ENCODE measurements around the gene CDC73.

CDC73 gene

DNA sequence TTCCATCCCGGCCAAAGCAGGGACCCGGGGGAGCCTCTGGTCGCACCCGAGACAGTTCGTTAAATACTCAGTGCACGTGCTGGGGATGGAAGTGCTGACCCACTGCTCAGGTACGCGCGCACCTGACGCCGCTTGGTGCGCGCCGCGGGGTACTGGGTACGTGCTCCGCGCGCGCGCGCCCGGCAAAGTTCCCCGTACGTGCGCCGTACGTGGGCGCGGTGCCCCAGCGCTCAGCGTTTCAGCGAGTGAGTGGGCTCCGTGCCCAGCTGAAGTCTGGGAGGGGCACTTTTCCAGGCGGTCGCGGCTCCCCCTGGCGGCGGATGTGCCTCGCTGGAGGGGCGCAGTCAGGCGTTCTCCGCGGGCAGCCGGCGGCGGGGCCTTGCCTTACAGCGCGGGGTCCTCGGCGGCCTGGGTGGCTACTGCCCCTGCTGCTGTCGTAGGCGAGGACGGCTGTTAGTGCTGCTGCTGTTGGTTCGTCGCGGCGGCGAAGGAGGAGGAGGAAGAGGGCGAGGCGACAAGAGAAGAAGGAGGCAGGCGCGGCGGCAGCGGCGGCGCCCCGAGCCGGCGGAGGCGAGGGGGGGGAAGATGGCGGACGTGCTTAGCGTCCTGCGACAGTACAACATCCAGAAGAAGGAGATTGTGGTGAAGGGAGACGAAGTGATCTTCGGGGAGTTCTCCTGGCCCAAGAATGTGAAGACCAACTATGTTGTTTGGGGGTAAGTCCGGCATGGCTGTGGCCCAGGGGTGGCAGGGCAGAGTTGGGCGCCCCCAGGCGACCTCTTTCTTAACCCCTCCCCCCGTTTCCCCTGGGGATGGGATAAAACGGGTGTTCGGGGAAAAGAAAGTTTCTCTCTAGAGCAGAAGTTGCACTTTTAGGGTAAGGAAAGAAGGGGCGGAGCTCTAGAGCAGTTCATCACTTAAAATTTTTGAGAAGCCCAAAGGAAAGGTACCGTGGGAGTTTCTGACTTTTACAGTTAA lies at the start of gene CDC73:
CDC73 (plus strand) TSS at position 416 of the 978 bp plus-strand sequence; CDS start at position 586, 170 bp downstream.
- DNase-seq (ENCODE audit: low spot score), result peak; percentile 95

DNA sequence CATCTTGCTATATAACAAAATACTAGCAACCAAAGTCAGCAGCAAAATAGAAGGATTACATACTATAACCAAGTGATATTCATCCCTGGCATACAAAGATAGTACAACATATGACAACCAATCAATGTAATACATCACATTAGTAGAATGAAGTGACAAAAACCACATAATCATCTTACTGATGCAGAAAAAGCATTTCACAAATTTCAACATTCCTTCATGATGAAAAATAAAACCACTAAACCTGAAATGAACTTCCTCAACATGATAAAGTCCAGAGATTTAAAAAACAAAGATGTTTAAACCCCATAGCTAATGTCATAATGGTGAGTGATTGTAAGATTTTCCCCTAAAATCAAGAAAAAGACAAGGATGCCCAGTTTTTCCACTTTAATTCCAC lies 43.8 kb upstream of the CDC73 start:
- DNase-seq (ENCODE audit: low spot score), result no peak

DNA sequence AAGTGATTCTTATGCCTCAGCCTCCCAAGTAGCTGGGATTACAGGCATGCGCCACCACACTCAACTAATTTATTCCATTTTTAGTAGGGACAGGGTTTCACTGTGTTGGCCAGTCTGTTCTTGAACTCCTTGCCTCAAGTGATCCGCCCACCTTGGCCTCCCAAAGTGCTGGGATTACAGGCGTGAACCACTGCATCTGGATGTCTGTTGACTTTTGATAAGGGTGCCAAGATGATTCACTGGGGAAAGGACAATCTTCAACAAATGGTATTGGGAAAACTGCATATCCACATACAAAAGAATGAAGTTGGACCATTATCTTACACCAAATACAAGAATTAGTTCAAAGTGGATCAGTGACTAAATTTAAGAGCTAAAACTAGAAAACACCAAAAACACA lies 42.6 kb upstream of the CDC73 start:
- DNase-seq (ENCODE audit: low spot score), result no peak

DNA sequence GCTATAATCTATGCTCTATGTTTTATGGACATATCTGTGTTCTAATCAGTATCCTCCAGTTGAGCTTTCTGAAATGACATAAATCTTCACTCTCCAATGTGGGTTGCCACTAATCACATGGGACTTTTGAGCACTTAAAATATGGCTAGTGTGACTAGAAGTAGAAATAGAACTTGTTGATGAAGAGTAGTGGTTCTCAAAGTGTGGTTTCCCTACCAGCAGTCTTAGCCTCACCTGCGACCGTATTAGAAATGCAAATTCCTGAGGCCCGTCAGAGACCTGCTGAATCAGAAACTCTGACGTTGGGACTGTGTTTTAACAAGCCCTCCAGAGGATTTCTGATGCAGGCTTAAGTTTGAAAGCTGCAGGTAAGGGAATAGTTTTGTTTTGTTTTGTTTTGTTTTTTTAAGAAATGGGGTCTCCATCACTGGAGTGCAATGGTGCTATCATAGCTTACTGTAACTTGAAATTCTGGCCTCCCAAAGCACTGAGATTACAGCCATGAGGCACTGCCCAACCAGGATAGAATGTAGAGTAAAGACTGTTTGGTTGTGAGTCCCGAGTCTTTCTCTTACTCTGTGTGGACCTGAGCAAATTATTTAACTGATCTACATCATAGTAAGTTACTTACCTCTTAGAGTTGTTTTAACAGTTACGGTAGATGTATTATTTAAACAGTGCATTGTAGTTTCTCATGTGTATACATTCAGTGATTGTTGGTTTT lies 38.3 kb upstream of the CDC73 start:
- no peak for DNase-seq (ENCODE audit: low spot score)

DNA sequence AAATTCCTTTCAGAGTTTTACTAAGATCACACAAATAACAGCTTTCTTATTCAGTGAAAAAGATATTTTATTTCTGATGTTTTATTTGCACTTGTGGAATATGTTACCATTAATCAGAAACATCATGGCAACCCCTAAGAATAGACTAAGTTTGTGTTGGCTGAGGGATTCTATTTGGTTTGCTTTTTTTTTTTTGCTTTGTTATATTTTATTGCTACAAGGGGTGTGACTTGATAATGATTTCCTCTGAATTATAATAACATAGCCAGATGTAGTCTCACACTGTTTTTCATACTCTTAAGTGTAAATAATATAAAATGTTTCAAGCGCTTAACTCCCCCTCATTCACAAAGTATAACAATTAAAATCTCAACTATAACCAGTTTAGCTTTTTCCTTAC lies 36.6 kb upstream of the CDC73 start:
- no peak for DNase-seq (ENCODE audit: low spot score)

DNA sequence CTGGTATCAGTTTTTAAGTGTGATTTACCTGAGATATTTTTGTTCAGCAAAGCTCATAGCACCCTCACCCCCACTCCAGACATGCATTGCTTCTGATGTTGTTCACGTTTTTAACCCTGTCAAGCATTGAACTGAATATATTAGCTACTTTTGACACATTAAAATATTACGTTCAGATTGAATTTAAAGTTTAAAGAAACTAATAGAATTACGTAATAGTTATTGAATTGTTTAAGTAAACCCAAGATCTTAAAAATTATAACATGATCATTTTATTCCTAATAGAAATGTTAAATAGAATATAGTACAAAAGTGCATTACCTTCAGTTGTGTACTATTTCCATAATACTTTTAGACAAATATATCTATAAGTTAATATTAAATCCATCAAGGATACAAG lies 35.5 kb upstream of the CDC73 start:
- DNase-seq (ENCODE audit: low spot score), result no peak

DNA sequence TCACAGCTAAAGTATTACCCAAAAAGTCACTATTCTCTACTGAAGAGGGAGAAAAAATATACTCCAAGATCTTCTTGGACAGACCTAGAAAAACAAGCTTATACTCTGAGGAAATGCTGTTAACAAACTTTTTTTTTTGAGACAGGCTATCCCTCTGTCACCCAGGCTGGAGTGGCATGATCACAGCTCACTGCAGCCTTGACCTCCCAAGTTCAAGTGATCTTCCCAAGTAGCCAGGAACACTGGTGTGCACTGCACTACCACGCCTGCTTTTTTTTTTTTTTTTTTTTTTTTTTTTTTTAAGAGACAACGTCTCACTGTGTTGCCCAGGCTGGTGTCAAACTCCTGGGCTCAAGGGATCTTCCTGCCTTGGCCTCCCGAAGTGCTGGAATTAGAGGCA lies 33.9 kb upstream of the CDC73 start:
- no peak for DNase-seq (ENCODE audit: low spot score)

DNA sequence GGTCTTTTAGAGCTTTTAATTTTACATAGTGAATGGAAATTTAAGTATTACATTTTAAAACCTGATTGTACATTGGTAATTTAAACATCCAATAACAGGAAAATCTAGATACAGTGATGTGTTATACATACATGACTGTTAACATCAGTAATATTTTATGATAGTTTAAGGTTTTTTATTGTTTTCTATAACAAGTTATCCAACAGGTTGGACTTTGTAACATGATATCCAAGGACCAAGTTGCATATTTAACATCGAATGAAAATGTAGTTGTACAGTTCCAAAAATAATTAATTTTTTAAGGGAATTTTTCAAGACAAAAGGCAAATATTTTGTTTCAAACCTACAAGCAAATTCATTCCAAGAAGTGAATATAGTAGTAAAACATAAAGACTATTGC lies 31.0 kb upstream of the CDC73 start:
- DNase-seq (ENCODE audit: low spot score), result no peak

DNA sequence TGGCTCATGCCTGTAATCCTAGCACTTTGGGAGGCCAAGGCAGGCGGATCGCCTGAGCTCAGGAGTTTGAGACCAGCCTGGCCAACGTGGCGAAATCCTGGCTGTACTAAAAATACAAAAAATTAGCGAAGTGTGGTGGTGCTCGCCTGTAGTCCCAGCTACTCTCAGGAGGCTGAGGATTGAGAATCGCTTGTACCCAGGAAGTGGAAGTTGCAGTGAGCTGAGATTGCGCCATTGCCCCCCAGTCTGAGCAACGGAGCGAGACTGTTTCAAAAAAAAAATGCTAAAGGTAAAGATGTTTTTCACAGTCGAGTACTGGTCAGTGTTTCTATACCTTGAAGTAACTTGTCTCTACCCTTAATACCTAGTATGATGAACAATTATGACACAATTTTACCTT lies 27.7 kb upstream of the CDC73 start:
- DNase-seq (ENCODE audit: low spot score), result no peak

DNA sequence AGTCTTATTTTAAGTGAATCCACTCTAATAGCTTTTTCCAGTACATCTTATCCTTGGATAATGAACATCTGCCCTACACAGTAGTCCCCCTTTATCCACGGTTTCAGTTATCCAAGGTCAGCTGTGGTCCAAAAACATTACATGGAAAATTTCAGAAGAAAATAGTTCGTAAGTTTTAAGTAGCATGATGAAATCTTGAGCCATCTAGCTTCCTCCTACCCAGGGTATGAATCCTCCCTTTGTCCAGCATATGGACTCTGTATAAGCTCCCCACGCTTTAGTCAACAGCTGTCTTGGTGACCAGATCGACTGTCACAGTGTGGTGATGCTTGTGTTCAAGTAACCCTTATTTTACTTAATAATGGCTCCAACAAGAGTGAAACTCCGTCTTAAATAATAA lies 19.2 kb upstream of the CDC73 start:
- DNase-seq (ENCODE audit: low spot score), result no peak

DNA sequence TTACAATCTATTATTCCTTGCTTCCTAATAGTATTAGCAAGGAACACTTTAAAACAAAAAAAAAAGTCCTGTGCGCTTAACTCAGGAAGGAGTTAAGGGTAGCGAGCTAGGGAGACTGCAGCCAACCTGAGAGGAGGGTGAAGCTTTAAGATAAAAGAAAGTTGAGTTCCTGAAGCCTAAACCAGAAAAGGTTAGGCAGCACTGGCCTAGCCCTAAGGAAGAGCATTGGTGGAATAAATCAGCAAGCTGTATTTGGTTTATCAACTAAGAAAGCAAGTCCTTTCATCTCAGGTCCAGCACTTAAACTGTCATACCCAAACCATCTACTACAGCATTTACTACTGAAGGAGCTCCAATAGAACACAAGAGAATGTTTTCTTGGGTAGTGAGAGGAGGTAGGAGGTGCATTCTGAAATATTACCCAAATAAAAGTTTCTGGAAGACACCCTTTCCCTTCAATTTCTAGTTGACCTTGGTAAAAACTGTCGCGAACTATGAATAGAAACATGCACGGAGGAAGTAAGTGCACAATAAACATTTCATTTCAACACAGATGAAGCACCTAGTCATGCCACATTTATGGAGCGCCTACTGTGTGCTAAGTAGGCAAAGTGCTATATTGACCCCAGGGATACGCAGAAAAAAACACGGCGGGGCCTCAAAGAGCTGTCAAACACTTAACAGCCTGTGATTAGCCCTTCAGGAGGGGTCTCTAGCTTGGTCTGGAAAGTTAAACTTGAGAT lies 17.9 kb upstream of the CDC73 start:
- peak; percentile 4 for DNase-seq (ENCODE audit: low spot score)

DNA sequence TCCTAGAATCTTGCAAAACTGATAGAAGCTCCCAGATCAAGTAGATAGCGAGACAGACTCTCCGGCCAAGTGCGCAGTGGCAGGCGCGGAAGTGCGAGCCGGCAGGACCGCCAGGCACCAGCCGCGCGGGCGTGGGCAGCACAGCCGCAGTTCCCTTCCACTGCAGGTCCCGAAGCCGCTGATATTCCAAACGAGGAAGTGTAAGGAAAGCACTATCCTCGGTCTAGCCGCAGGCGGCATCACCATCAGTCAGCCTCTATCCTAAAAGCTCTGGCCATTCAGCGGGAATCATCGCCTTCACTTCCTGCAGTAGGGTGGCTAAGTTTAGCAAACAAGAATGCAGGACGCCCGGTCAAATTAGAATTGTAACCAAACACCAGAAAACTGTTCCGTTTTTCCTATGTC lies 17.3 kb upstream of the CDC73 start:
- peak; percentile 65 for DNase-seq (ENCODE audit: low spot score)

DNA sequence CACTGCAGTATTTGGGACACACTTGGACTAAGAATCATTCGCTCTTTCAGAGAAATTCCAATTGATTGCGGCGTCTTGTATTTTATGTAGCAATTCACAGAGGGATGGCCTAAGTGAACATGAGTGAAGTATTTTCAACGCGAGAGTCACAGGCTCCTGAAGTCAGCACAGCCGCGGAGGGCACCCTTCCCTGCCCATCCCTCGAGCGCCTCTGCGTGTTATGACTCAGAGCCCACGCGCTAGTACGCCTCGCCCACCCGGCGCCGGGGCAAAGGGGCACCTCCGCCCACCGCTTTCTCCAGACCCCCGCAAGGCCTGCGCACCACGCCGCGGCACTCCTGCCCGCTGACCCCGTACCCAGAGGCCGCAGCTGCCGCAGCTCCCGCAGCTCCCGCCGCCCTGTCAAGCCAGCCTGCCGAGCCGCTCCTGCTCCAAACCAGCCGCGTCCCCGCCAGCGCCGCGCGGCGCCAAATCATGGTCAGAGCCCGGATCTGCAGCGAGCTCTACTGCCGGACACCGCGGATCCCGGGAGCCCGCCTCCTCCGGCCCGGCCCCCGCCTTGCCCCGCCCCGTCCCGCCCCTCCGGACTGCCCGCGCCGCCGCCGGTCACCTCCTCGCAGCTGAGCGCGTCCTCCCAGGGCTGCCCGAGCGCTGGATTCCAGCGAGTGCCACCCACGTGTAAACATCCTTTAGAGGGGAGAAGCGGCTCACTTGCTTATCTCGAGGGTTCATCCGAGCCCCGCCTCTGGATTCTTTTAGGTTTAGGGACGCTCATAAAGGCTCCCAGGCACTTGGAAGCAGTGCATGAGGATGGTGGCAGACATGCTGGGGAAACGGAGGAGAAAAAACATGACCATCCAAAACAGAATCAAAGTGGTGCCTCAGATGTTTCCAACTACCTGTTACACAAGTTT lies 16.7 kb upstream of the CDC73 start, which contains the start of gene GLRX2:
GLRX2 (minus strand) TSS at position 508 of the 914 bp plus-strand sequence; CDS start at position 476, 32 bp downstream.
- peak; percentile 88 for DNase-seq (ENCODE audit: low spot score)

DNA sequence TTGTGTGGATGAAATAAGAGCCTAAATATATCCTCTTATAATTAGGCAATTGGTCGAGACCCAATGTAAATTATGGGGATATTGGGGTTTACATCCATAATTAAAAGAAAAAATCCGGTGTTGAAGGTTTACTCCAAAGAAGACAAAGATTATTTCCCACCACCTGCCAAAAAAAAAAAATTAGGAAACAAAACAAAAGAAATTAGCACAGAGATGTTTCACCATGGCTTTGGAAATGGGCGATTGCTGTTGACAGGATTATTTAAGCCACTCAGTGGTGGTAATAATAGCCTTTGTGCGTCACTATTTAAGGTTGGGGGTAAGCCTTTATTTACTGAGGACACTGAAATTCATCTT lies 16.0 kb upstream of the CDC73 start:
- DNase-seq (ENCODE audit: low spot score), result no peak

DNA sequence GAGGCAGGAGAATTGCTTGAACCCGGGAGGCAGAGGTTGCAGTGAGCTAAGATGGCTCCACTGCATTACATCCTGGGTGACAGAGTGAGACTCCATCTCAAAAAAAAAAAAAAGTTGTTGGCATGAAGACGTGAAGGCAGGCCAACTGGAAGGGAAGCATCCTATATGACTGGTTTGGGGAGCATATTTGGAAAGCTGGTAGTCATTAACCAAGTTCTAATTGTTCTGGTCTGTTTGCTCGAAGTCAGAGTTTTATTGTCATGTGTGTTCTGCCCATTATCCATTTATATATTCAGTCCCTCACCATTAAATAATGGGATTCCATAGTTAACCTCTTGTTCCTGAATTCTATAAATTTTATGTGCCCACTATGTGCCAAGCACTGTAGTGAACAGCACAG lies 13.4 kb upstream of the CDC73 start:
- no peak for DNase-seq (ENCODE audit: low spot score)

DNA sequence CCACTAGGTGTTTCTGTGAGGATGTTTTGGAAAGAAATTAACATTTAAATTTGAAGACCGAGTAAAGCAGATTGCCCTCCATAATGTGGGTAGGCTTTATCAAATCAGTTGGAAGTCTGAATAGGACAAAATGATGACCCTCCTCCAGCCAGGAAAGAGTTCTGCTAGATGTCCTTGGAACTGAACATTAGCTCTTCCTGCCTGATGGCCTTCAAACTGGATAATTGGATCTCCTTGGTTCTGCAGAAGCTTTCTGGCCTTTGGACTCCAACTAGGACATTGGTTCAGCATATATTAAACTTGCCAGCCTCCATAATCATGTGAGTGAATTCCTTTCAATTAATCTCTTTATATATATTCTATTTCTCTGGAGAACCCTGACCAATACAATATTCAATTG lies 12.2 kb upstream of the CDC73 start:
- DNase-seq (ENCODE audit: low spot score), result no peak

DNA sequence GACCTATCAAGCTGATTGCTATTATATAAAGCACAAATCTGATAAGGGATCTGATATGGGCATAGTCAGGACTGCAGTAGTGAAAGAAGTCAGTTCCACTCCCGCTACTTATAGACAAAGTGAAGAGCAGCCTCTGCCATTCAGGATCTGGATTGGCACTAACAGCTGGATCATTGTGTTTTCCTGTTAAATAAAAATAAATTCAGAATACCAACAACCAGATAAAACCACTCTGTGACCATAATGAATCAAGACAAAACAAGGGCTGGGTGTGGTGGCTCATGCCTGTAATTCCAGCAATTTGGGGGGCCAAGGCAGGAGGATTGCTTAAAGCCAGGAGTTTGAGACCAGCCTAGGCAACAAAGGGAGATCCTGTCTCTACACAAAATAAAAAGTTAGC lies 11.6 kb upstream of the CDC73 start:
- DNase-seq (ENCODE audit: low spot score), result no peak

DNA sequence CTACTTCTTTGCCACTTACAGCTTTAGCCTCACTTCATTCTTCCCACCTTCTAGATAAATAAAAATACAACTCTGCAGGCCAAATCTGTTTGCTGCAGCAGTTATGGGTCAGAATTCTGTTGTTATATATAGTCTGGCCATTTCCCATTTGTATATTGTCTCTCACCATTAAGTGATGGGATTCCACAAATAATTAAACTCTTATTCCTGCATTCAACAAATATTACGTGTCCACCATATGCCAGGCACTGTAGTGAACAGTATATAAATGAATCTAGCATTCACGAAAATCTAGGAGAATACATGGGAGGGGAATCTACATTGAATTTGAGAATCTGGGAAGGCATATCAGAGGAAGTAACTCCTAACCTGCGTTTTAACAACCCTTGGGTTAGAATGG lies 11.0 kb upstream of the CDC73 start:
- no peak for DNase-seq (ENCODE audit: low spot score)

DNA sequence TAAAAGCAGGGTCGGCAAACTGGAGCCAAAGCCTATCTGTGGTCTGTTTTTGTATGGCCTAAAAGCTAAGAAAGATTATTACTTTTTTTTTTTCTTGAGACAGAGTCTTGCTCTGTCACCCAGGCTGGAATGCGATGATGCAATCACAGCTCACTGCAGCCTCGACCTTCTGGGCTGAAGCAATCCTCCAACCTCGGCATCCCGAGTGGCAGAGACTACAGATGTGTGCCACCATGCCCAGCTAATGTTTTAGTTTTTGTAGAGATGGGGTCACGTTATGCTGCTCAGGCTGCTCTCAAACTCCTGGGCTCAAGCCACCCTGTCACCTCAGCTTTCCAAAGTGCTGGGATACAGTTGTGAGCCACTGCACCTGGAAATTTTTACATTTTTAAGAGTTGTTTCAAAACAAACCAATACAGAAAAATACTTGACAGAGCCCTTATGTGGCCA lies 10.2 kb upstream of the CDC73 start:
- peak; percentile 25 for DNase-seq (ENCODE audit: low spot score)

DNA sequence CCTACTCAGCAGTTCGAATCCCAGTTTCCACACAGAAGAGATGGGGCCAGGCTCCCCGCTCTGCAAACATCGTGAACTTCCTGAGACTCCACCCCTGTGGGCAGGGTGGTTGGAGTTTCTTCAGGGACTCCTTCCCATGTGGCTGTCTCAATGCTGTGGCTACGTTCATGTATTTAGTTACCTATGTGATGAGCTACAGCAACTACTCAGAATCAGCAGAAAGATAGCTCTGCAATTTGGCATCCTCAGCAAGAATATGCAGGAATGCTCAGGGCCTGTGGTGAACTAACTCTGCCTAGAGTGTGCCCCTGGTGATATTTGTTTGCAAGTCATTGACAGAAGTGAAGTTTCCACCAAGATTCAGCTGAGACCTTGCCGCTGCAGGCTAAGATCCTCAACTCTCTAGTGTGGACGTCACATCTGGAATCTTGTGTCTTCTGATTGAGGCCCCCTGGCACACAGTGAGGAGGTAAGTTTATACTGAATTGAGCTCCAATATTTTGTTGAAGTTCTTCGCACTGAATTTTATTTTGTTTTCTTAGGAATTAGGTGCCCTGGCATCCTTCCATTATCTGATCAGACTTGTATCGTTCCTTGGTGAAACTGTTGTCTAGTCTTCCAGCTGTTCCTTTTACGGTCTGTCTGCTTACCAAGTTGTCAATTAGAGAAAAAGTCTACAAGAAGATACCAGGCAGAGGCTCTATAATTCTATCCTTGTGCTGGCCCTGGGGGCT lies 8.4 kb upstream of the CDC73 start:
- no peak for DNase-seq (ENCODE audit: low spot score)

DNA sequence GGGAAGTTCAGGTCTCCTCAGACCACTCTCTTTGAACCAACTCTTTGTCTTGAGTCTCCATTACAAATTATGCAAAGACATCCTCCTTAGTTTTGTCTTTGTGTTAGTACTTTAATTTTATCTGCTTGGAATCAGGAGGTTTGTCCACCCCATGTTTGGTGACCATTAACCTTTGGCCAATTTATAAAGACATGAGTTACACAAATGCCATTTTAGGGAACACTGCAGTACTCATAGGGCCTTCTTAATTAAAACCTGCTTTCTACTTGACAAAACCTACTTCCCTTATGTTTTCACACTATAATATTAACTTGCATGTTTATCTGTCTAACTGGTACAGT lies 7.9 kb upstream of the CDC73 start:
- DNase-seq (ENCODE audit: low spot score), result no peak
